ENCODE data around the gene TNFSF8. TPM values are rescaled to one million over a fixed set of nuclear protein-coding genes. Genes with fewer than 3 reads are reported as not detected.
A peak's percentile ranks its signal among the peaks of the same experiment; 100 is the strongest.

TNFSF8 gene
- total RNA-seq, 1 experiment from 2014 or later: not detected

DNA sequence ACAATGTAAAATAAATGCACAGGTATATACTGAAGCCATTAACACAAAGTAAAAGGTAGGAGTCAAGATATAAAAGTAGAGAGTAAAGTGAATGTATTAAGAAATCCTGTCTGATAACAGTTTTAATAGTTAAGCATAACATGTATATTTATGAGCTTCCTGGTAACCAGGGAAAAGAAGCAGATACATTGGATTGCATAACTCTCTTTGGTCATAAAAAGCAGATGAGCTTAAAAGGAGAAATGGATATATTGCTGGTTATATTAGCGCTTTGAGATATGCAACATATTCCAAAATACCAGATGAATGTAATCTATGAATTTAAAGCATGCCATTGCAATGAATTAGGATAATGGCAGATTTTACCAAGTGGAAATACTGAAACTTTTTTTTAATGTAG, 6.2 kb upstream of the TNFSF8 start:
- no peak for DNase-seq (ENCODE audit: low read depth)

DNA sequence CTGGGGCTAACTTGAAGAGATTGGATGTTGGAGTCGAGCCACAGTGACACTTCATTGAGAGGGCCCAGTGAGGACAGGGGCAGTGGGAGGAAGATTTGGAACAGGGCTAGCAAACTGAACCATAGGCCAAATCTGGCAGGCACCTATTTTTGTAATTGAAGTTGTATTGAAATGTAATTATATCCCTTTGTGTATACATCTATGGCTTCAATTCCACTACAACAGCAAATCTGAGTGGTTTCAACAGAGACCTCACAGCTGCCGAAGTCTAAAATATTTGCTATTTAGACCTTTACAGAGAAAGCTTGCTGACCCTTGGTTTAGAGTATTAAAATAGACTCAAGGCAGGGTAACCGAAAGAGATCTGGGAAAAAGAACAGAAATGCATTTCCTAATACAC, 4.7 kb upstream of the TNFSF8 start:
- DNase-seq (ENCODE audit: low read depth): no peak

DNA sequence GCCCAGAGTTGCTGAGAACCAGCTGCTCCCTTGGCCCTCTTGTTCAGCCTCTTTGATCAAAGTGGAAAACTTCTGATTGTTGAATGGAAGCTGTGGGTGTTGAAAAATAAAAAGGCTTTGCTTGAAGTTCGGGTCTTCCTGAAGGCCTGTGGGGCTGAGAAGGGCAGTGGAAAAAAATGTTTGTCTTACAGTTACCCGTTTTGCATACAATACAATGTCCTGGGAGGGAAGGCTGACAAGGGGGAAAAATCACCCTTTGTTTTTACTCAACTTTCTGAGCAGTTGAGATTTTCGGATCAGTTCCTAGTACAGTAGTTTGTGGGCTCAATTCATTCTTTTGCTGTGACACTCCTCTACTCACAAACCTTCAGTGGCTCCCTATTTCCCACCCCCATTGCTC, 2.1 kb upstream of the TNFSF8 start:
- no peak for DNase-seq (ENCODE audit: low read depth)

DNA sequence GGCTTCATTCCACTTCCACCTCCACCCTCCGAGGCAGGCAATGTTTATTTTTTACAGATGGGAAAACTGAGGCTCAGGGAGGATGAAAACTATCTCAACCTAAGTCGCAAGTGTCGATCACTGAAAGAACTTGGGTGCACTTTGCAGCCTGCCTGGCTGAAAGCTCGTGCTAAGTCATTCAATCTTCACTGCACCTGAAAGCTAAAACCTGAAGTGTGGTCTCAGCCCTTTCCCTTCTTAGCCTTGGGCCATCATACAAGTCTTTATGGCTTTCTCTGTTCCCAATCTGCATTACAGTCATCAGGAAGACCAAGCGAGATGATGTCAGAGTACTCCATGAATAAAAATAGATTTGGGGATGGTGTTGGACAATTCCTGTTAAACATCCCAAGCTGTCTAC, 1.0 kb upstream of the TNFSF8 start:
- DNase-seq (ENCODE audit: low read depth): no peak

DNA sequence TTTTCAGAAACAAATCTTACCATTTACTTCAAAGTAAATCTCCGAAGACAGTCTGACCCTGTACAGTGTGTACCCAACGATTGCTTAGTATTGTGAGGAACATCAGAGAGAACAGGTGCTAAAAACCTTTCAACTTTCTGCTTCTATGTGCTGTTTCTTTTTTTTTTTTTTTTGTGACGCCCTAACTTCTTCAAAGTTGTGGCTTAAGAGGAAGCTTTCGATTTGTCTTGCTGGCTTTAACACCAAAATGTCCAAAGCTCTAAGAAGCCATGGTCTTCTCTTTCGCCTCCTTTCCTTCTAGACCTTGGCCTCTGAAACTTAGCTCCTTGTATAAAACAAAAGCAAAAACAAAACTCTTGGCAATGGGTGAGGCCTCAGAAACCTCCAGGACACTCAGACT, 1.2 kb downstream of the TNFSF8 start:
- DNase-seq (ENCODE audit: low read depth): no peak

DNA sequence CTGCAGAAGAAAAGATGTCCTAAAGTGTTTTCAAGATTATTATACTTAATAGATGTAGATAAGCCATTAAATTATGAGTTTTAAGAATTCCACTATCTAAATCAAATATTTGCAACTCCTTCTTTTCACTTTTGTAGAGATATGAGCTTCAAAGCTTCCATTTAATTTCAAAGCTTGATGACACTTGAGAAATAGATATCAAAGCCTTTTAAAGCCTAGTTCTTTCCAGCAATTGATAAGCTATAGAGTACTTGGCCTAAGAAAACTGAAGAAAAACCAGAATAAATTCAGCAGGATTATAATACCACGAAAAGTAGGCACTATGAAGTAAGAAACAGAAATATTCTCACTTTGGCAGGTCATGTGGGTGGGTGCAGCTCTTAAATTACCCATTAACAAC, 1.7 kb downstream of the TNFSF8 start:
- DNase-seq (ENCODE audit: low read depth): no peak

DNA sequence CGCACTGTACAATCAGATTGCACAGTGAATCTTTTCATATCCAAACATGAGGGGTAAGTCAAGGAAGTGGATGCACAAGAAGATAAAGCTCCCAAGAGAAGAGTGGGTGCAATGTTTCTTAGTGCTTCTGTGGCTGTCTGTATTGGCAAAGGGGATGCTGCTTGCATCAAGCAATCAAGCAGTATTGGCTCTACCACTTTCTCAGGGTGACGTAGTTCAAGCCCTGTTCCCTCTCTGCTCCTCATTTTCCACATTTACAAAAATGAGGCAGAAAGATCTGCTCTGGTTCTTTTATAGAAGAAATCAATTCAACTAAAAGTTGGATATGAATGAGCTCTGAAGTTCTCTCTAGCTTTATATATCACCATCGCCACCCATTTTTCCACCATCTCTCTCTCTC, 2.3 kb downstream of the TNFSF8 start:
- DNase-seq (ENCODE audit: low read depth): no peak

DNA sequence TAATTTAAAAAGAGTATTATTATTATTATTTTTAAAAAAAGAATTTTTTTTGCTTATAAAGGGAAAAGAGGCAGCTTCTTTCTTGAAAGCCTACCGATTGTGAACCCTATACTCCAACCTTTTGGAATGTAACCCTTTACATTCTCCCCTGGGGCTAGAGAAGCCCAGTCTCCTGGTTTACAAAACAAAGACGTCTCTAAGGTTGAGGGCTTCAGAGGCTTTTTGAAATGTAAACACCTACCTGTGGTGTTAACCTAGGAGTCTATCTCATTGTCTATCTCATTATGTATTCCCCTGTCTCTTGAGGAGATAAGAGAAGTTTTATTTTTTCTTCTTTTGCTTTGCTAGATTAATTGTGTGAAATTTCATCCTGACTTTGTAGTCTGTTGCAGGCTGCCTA, 4.7 kb downstream of the TNFSF8 start:
- no peak for DNase-seq (ENCODE audit: low read depth)

DNA sequence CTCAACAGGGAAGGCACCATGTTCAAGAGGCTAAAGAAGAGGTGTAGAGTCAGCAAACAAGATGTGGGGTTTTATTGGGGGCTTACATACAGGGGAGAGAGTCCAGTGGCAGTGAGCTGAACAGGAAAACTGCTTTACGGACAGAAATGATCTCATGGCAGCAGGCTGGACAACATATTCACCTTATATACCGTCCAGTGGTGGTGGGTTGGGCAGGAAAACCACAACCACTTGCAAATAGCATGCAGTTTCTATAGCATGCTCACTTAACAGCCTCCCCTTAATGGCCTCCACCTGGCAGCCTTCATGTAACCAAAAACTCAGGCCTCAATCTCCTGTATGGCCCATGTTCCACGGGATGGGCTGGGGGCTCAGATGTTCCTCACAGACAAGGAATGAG, 5.4 kb downstream of the TNFSF8 start:
- DNase-seq (ENCODE audit: low read depth): no peak

DNA sequence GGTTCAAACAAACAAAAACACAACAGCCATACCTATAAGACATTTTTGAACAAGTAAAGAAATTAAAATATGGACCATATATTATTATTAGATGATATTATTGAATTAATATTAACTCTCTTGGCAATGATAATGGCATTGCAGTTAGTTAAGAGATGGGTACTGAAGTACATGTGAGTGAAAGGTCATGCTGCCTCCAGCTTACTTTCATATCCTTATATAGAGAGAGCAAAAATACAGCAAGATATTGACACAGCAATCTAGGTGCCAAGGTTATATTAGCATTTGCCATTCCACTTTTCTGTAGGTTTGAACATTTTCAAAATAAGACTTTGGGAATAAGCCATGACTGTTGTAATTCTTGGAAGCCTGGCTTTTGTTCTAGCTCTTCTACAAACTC, 6.1 kb downstream of the TNFSF8 start:
- DNase-seq (ENCODE audit: low read depth): no peak

DNA sequence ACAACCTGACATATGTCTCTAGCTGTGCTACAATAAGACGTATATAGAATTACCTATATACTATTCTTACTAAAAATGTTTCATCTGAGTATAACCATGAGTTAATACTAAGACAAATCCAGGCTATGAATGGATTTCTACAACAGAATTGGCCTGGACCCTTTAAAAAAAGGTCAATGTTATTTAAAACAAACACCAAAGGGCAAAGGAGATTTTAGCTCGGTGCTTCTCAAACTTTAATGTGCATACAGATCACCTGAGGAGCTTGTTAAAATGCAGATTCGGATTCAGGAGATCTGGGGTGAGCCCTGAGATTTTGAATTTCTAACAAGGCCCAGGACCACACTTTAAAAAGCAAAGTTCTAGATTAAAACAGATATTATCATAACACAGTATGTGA, 6.5 kb downstream of the TNFSF8 start:
- DNase-seq (ENCODE audit: low read depth): no peak

DNA sequence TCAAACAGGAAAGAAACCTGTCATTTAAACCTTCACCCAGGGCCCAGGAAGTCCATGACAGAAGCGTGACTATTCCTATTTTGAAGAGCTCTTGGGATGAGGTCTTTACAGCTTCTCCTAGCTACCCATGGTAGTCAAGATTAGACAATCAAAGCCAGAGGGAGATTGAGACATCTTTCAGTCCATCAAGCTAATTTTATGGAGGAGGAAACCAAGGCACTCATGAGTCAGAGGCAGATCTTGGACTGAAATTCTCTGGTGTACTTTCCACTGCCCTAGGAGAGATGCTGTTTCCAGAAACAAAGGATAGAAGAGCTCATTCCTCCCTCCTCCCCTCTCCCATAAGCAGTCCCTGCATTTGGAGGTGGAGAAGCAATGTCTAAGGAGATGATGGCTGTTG, 9.2 kb downstream of the TNFSF8 start:
- DNase-seq (ENCODE audit: low read depth): no peak

DNA sequence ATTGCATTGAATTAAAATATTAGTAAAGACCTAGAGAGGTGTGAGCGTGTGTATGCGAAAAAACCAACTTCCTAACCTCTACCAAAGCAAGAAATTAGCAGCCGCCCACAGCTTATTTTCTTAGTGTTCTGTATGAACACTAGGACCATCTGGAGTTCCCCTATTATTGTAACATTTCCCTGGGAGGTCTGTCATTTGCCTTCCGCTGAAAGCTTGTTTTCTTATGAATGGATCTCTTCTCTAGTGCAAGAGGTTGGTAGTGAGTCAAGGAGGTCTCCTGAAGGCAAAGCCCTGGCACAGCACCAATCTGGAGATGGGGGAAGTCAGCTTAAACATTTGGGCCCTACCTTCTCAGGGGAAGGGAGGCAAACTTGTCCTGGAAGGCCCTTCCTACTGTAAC, 10.8 kb downstream of the TNFSF8 start:
- no peak for DNase-seq (ENCODE audit: low read depth)

DNA sequence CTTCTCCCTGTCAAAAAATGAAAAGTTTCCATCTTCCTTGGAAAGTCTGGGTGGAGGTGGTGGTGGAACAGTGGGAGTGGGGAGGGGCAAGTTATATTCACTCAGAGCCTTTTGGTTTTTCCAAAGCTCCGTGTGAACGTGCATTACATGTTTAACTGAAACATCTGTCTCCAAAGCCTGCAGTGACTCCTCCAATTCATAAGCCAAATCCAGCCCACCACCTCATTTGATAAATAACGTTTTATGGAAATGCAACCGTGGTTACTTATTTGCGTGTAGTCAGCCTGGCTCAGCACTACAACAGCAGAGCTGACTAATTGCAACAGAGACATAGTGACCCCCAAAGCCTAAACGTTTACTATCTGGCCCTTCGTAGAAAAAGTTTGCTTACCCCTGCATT, 13.9 kb downstream of the TNFSF8 start:
- DNase-seq (ENCODE audit: low read depth): no peak

DNA sequence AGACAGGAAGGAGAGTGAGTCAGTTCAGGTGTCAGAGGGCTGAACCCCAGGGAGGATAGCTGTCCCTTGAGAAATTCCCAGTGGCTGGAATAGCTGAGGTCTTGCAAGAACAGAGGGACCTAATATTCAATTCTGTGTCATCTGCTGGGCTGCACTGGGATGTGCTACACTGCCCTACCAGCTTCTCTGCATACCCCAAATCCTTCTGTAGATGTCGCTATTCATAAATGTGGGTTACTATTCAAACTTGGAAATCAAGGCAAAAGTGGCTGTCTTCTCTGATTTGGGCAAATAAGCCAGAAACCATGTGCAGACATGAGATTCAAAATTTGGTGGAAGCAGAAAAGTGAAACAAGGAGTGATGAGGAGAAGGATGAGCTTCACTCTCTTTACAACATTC, 16.3 kb downstream of the TNFSF8 start:
- DNase-seq (ENCODE audit: low read depth): no peak

DNA sequence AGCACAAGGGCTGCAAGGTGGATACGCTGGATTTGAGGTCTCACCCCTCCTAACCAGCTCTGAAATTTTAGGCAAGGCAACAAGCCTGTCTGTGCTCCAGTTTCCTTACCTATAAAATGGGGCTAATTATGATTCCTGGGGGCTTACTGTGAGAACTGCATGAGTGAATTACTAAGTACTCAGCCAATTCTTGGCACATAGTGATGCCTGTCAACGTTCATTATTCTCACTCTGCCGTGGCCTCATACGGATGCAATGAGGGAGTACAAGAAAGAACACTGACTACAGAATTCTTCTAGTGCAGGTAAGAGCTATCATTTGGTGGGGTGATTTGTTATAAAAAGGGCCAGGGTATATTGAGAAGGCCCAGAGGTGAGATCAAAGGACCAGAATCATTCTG, 16.7 kb downstream of the TNFSF8 start:
- DNase-seq (ENCODE audit: low read depth): no peak

DNA sequence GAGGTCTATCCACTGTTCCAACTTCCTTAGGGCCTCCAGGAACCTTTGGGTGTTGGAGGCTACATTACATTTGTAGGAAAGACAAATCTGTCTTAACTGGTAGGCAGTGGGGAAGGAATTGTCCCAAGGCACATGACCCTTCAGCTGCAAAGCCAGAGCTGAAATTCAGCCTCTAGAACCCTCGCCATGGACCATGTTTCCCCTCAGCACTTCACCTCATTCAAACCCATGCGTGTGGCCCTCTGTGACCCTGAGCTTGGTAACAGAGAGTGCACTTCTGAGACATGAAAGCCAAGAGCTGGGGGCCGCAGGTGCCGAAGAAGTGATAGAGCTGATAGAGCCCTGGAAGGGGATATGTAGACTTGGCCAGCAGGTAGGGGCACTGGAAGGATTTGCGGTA, 17.2 kb downstream of the TNFSF8 start:
- DNase-seq (ENCODE audit: low read depth): no peak

DNA sequence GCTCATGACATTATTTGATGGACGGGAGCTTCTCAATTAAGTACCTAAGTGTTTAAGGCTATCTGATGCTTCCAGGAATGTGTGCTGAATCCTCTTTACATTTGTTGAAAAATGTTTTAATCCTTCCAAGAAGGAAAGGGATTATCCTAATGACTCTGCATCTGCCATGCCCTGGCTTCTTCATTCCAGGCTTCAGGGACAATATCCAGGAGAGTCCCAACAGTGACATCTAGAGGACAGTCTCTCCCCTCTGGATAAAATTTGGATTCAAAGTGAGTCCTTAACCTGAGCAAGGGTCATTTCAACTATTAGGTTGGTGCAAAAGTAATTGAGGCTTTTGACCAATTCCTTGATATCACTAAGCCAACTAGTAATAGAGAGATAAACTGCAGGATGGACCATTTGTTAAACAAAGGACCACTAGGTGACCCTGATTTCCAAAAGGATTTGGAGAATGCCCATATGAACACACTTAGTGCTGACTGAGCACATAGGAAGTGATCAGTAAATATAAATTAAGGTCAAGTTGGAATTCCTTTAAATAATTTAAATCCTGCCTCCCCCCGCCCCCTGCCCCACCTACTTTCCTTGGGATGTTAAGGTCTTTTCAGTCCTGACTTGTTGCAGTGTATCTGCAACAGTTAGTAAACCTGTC, 19.1 kb downstream of the TNFSF8 start:
- peak; percentile 61 for DNase-seq (ENCODE audit: low read depth)

DNA sequence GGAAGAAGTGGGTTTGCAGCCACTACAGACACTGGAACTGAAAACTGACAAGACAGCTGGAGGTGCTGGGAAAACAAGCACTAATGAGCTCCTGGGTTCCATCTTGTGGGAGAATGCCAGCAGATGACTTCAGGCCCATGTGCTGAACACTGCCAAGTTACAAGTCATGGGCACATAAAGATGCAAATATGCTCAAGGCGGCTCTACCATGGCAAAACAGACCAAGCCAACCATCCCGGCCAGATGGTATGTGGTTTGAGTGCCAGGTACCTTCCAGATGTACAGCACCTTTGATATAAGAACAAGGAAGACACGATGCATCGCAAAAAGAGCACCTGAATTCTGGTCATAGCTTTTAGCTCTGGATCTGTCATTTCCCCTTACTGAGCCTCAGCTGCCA, 19.9 kb downstream of the TNFSF8 start:
- DNase-seq (ENCODE audit: low read depth): peak; percentile 71

DNA sequence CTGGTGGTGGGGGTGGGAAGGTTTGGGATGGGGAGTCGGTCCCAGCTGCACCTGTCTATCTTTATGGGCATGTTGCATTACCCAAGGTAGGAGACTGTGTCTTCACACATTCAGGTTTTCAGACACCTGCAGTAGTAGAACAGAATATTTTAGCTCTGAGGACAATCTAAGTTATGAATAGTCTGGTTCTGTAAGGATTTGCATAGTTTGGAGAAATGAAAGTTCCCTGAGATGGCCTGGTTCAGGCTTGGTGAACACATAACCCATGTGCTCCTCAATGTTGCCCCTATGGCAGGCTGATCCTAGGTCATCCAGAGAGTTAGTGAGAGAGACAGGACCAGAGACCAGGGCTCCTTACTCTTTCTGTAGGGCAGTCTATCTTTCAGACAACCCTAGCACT, 20.7 kb downstream of the TNFSF8 start:
- DNase-seq (ENCODE audit: low read depth): no peak

DNA sequence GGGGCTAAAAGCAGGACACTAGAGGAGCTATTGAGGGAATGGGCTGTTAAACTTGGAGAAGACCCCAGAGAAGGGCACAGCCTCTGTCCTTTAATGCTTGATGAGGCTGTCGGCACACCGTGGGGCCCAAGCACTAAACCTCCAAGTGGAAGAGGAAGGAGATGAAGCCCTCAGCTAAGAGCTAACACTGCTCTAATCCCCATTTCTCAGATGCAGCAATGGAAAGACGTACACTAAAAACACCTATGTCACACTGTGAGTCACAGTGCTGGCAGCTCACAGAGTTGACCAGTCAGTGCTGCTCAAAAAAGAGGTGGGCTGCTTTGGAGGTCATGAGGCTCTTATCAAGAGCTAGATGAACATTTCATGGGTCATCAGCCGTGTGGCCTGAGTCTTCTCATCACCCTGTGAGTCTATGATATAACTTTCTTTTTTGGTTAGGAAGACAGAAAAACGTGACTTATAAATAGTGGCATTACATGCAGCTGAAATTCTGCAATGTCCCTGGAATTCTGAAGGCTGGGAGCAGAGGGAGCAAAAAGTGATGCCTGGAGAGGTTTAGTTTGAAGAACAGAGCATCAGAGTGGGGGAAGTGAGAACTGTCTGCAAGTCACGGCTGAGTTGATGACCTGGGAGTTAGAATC, 21.5 kb downstream of the TNFSF8 start:
- DNase-seq (ENCODE audit: low read depth): no peak

DNA sequence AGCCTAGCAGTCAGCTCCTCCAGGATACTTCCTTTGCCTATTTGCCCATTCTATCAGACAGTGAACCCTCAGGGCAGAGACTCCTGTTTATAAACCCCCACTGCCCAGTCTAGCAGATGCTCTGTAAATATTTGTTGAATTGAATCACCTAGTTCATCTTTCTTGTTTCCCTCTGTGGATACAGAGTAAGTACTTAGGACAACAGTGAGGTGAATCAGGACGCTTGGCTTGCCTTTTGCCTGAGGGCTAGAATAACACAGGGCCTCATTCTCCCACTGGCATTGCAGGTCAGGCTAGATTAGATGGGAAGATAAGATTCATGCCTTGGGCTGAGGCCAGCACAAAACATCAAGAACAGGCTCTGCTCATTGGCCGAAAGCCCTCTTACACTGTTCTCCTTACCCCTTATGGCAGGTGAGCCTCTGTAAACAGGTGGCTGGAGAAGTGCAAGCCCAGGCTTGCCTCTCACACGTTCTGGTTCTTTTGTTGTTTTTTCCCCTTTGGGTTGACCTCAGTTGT, 22.2 kb downstream of the TNFSF8 start:
- DNase-seq (ENCODE audit: low read depth): peak; percentile 47

DNA sequence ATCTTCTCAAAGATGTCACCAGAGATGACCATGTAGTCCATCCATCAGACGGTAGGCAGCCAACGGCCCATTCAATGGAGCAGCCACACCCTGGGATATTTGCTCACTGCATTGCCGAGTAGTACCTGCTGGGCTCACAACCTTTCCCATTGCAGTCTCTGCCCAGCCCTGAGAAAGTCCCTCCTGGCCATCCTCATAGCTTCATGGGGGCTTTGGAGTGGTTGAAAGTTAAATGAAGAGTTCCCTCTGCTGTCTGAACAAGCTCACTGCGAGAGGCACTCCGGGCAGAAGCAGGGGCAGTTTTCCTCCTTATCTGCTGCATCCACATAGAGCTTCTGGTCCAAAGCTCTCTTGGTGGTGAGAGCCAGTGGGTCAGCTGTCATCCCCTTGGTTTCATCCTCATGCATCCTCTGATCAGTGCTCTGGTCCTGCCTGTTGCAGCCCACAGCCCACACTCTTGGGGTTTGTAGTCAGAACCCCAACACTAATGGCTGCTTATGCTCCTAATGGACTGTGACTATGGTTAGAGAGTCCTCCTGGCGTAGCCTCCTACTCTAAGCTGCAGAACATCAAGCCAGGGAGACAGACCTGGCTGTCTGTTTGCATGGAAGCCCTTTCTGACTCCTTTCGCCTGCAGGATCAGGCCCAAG, 23.3 kb downstream of the TNFSF8 start:
- peak; percentile 54 for DNase-seq (ENCODE audit: low read depth)

Measured in LHCN-M2 (cell line).